Measurements from ENCODE around the gene STK10.
"Not testable (repeated sequence)": the region's sequence is repeated elsewhere in the genome, so short reads cannot be mapped to it uniquely, and the experiment has no call there.

STK10 gene

GRCh38 chr5:172169216-172169615, 18.8 kb downstream of the STK10 start:
- H3K4me3 ChIP-seq (ENCODE audit: low read depth, low read length): no peak overlapping the region

GRCh38 chr5:172168311-172168710, 19.7 kb downstream of the STK10 start:
- H3K4me3 ChIP-seq (ENCODE audit: low read depth, low read length): no peak overlapping the region
- DNase-seq (ENCODE audit: low read depth): no peak

More at GRCh38 chr5:172169216-172169615, 18.8 kb downstream of the STK10 start:
- no peak for DNase-seq (ENCODE audit: low read depth)

- H3K4me3 ChIP-seq (ENCODE audit: low read depth, low read length): no peak overlapping the region
- DNase-seq (ENCODE audit: low read depth): no peak
These were observed 20.1 kb downstream of the STK10 start for GRCh38 chr5:172167895-172168294.

- no peak overlapping the region for H3K4me3 ChIP-seq (ENCODE audit: low read depth, low read length)
- DNase-seq (ENCODE audit: low read depth): no peak
These were observed 21.8 kb downstream of the STK10 start for GRCh38 chr5:172166030-172166826.

GRCh38 chr5:172165465-172165864, 22.6 kb downstream of the STK10 start:
- H3K4me3 ChIP-seq (ENCODE audit: low read depth, low read length): no peak overlapping the region
- DNase-seq (ENCODE audit: low read depth): no peak

- no peak overlapping the region for H3K4me3 ChIP-seq (ENCODE audit: low read depth, low read length)
- DNase-seq (ENCODE audit: low read depth): no peak
These were observed 23.2 kb downstream of the STK10 start for GRCh38 chr5:172164769-172165212.

- no peak overlapping the region for H3K4me3 ChIP-seq (ENCODE audit: low read depth, low read length)
- no peak for DNase-seq (ENCODE audit: low read depth)
These were observed 24.7 kb downstream of the STK10 start for GRCh38 chr5:172163346-172163745.

- DNase-seq (ENCODE audit: low read depth): no peak
- H3K4me3 ChIP-seq (ENCODE audit: low read depth, low read length): no peak overlapping the region
These were observed 25.1 kb downstream of the STK10 start for GRCh38 chr5:172162987-172163343.

GRCh38 chr5:172162323-172162986, 25.6 kb downstream of the STK10 start:
- no peak for DNase-seq (ENCODE audit: low read depth)
- no peak overlapping the region for H3K4me3 ChIP-seq (ENCODE audit: low read depth, low read length)

GRCh38 chr5:172160506-172160905, 27.5 kb downstream of the STK10 start:
- H3K4me3 ChIP-seq (ENCODE audit: low read depth, low read length): no peak overlapping the region
- no peak for DNase-seq (ENCODE audit: low read depth)

GRCh38 chr5:172159016-172159415, 29.0 kb downstream of the STK10 start:
- DNase-seq (ENCODE audit: low read depth): no peak
- no peak overlapping the region for H3K4me3 ChIP-seq (ENCODE audit: low read depth, low read length)

GRCh38 chr5:172156541-172156994, 31.5 kb downstream of the STK10 start:
- DNase-seq (ENCODE audit: low read depth): no peak
- H3K4me3 ChIP-seq (ENCODE audit: low read depth, low read length): no peak overlapping the region

- H3K4me3 ChIP-seq (ENCODE audit: low read depth, low read length); DNase-seq (ENCODE audit: low read depth): not testable (repeated sequence)
These were observed 32.9 kb downstream of the STK10 start for GRCh38 chr5:172155101-172155500.

GRCh38 chr5:172153695-172154094, 34.3 kb downstream of the STK10 start:
- no peak overlapping the region for H3K4me3 ChIP-seq (ENCODE audit: low read depth, low read length)
- DNase-seq (ENCODE audit: low read depth): no peak

GRCh38 chr5:172151661-172152210, 36.3 kb downstream of the STK10 start:
- no peak overlapping the region for H3K4me3 ChIP-seq (ENCODE audit: low read depth, low read length)
- DNase-seq (ENCODE audit: low read depth): no peak

- DNase-seq (ENCODE audit: low read depth): no peak
These were observed 37.3 kb downstream of the STK10 start for GRCh38 chr5:172150514-172151425.

GRCh38 chr5:172149481-172149880, 38.5 kb downstream of the STK10 start:
- not testable (repeated sequence) for DNase-seq (ENCODE audit: low read depth); H3K4me3 ChIP-seq (ENCODE audit: low read depth, low read length)

More at GRCh38 chr5:172150514-172151425, 37.3 kb downstream of the STK10 start:
- H3K4me3 ChIP-seq (ENCODE audit: low read depth, low read length): no peak overlapping the region

- H3K4me3 ChIP-seq (ENCODE audit: low read depth, low read length): no peak overlapping the region
- DNase-seq (ENCODE audit: low read depth): no peak
These were observed 39.0 kb downstream of the STK10 start for GRCh38 chr5:172149073-172149472.

- no peak overlapping the region for H3K4me3 ChIP-seq (ENCODE audit: low read depth, low read length)
- no peak for DNase-seq (ENCODE audit: low read depth)
These were observed 39.6 kb downstream of the STK10 start for GRCh38 chr5:172148381-172148780.

Measured in skeletal muscle cell (primary cell).